GM18505 (cell line): ENCODE results near the gene MTHFD1.
"Not testable (repeated sequence)": the region's sequence is repeated elsewhere in the genome, so short reads cannot be mapped to it uniquely, and the experiment has no call there.

Experiments used
- ATAC-seq: cut with Tn5 transposase; IDR thresholded peaks from one replicate; pipeline ENCODE4 v1.9.1; 2021; ENCODE audit not compliant: unreplicated experiment
- POLR2A ChIP-seq: IDR thresholded peaks from 4 replicates; pipeline ENCODE4 v1.6.1; 2011; ENCODE audit warnings: borderline replicate concordance; ENCODE audit not compliant: insufficient read depth, insufficient read length; ENCODE audit errors: extremely low read depth

Gene MTHFD1

DNA sequence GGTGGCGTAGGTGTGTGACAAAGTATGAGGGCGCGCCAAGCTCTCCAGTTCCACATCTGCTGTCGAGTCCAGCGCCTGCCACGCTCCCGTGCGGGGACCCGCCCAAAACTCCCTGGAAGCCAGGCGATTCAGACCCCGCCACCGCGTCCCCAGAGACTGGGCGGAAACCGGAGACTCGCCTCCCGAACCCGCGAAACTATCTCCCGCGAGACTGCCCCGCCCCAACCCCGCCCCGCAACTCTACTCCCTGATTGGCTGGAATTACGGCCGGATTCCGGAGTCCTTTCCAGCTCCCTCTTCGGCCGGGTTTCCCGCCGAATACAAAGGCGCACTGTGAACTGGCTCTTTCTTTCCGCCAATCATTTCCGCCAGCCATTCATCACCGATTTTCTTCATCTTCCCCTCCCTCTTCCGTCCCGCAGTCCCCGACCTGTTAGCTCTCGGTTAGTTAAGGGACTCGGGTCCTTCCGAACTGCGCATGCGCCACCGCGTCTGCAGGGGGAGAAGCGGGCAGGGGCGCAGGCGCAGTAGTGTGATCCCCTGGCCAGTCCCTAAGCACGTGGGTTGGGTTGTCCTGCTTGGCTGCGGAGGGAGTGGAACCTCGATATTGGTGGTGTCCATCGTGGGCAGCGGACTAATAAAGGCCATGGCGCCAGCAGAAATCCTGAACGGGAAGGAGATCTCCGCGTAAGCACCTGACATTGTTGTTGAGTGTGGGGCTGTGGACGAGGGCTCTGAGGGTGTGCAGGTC, at the start of gene MTHFD1:
Gene MTHFD1 (plus strand): TSS at position 572 of the 751 bp plus-strand sequence. CDS start 75 bp downstream, at position 647.
- peak; percentile 81 for TF ChIP-seq POLR2A
- peak; percentile 81 for ATAC-seq

DNA sequence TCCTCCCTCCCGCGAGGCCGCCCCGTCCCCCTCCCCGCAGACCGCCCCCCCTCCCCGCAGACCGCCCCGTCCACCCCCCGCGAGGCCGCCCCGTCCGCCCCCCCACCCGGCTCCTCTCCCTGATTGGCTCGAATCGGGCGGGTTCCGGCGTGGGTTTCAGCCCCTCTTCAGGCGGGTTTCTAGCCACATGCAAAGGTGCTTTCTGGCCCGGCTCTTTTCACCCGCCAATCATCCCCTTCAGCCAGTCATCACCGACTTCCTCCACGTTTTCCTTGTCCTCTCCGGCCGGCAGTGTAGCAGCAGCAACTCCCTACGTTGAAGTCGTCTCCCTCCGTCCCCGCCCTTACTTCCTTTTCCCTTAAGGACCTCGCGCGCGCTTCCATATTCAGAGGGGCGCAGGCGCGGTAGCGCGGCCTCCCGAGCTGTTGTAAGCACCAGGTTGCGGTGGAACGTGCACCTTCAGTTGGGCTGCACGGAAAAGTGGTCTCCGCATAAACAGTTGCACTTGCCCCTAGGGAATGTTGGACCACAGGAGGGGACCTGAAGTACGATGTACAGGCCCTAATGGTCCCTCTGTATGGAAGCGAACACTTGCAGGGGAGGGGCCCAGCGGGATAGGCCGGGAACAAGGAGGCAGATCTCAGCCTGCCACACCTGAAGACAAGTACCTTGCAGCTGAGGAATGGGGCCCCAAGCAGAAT, 49.4 kb upstream of the MTHFD1 start:
- peak; percentile 81 for ATAC-seq
- TF ChIP-seq POLR2A = peak; percentile 84

DNA sequence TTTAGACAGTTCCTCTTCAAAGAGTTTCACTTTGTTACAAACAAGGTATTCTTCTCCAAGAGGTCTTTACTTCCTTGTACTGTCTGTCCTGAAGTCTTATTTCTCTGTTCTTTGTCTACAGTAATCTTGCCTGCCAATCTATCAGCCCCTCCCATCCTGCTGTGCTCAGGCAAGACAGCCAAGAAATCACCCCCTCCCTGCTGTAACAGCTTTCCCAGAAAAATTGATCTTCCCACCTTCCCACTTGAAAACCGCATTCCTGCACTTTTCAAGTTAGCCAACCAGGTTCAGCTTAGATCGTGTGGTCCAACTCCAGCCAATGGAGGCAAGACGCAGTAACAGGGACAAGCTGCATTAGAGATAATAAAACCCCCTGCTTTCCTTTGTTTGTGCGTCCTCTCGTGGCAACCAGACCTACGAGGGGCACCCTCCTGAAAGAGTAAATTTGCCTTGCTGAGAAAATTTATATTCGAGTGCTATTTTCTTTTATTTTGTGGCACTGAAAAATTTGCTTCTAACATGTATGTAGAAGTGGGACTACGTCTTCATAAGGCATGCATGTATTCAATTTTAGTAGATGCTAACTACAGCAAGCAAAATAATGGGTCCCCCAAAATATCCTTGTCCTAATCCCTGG, 47.5 kb upstream of the MTHFD1 start:
- TF ChIP-seq POLR2A = no peak
- ATAC-seq = no peak

DNA sequence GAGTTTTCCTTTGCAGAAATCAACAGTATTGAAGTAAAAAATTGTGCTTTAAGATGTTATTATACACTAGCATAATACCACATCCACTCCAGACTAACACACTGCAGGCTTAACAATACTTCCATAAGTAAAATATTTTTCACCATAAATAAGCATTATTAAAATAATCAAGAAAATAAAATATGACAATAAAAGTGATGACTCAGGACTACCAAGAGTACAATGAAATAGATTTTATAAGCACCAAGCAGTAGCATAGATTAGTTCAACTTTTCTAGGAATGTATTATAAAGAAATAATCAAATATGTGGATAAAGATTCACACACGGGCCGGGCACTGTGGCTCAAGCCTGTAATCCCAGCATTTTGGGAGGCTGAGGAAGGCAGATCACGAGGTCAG, 40.4 kb upstream of the MTHFD1 start:
- ATAC-seq = no peak
- TF ChIP-seq POLR2A = no peak

DNA sequence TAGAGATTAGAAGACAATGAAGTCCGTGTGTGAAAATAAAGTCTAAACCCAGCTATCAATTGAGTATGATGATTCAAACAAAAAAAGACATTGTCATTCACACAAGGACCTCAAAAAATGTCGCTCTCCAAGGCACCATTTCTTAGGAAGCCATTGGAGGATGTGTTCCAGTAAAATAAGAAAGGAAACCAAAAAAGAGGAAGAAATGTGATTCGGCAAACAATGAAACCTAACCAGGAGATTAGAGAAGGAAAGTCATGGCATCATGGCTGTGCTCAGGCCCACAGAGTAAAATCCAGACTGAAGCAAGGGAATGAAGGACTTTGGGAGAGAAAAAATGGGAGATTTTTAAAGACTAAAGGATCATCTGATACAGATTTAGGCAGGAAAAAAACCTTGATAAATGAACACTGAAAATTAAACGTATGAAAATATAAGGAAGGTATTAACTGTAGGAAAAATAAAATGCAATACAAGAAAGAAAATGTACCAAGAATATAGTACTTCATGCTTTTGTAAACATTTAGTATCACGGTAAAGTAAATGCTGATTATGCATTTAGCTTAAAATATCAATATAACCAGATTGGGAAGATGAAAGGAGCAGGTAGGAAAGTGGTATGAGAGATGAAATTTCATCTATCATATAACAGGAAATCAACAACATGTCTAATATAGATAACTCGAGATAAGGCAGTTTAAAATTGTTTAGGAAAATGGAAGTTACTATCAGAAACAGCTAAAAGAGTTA, 38.2 kb upstream of the MTHFD1 start:
- no peak for TF ChIP-seq POLR2A
- ATAC-seq = no peak

DNA sequence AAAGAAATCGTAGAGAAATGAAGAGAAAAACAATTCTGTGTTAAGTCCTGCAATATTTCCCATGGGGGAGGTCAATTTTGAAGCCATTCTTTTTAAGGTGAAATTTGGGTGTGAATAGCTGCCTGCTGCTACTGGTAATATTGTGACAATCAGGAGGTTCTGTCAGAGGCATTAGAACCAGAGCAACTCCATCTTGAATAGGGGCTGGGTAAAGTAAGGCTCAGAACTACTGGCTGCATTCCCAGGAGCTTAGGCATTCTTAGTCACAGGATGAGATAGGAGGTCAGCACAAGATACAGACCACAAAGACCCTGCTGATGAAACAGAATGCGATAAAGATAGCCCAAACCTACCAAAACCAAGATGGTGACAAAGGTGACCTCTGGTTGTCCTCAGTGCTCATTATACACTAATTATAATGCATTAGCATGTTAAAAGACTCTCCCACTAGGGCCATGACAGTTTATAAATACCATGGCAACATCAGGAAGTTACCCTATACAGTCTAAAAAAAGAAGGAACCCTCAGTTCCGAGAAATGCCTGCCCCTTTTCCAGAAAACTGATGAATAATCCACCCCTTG, 24.8 kb upstream of the MTHFD1 start:
- no peak for TF ChIP-seq POLR2A
- no peak for ATAC-seq

DNA sequence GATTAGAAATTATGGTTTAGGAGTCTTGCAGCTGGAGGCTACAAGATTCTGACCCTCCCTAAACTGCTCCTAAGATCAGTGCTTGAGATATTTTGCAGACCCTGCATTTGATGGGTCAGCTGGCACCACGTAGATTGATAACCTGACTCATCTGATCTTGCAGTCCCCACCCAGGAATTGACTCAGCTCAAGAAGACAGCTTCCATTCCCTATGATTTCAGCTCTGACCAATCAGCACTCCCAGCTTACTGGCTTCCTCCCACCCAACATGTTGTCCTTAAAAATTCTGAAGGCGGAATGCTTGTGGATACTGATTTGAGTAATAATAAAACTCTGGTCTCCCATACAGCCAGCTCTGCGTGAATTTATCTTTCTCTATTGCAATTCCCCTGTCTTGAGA, 23.2 kb upstream of the MTHFD1 start:
- no peak for ATAC-seq
- TF ChIP-seq POLR2A = no peak

DNA sequence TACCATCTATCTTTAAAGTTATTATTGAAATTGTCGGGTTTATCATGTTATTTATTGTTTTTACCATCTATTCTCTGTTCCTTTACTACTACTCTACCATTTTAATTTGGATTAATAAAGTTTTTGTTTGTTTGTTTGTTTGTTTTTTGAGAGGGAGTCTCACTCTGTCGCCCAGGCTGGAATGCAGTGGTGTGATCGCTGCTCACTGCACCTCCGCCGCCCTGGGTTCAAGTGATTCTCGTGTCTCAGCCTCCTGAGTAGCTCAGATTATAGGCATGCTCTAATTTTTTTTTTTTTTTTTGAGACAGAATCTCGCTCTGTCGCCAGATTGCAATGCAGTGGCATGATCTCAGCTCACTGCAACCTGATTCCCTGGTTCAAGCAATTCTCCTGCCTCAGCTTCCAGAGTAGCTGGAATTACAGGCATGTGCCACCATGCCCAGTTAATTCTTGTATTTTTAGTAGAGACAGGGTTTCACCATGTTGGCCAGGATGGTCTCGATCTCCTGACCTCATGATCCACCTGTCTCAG, 22.7 kb upstream of the MTHFD1 start:
- not testable (repeated sequence) for ATAC-seq

DNA sequence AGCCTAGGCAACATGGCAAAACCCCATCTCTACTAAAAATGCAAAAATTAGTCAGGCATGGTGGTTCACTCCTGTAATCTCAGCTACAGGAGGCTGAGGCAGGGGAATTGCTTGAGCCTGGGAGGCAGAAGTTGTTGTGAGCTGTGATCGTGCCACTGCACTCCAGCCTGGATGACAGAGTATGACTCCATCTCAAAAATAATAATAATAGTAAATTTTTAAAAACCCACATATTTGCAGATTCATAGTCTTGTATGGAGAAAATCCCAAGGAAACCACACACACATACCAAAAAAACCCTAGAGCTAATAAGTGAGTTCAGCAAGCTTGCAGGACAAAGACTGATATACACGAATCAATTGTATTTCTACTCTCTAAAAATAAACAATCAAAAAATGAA, 19.0 kb upstream of the MTHFD1 start:
- no peak for ATAC-seq
- TF ChIP-seq POLR2A = no peak

DNA sequence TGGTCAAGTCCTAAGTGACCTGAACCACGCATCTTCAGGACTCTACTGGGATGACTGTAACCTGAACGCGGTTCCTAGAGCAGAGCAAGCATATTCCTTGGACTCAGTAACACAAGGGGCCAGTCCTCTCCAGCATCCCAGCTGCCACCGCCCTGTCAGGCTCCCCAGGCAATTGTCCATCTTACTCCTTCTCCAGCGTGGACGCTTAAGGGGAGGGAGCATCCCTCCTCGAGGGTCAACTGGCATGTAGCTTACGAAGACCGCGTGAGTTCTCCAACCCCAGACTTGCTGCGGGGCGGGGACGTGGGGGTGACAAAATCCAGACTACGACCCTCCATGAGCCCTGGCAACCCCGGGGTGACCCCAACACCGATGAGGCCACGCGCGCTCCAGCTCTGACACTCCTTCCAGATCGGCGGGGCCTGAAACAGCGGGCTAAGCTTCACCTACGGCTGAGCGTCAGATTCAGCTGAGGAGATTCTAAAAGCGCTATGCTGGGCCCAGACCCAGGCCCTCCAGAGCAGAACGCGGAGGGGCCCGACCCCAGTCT, 846 bp upstream of the MTHFD1 start:
- no peak for TF ChIP-seq POLR2A
- ATAC-seq = no peak

DNA sequence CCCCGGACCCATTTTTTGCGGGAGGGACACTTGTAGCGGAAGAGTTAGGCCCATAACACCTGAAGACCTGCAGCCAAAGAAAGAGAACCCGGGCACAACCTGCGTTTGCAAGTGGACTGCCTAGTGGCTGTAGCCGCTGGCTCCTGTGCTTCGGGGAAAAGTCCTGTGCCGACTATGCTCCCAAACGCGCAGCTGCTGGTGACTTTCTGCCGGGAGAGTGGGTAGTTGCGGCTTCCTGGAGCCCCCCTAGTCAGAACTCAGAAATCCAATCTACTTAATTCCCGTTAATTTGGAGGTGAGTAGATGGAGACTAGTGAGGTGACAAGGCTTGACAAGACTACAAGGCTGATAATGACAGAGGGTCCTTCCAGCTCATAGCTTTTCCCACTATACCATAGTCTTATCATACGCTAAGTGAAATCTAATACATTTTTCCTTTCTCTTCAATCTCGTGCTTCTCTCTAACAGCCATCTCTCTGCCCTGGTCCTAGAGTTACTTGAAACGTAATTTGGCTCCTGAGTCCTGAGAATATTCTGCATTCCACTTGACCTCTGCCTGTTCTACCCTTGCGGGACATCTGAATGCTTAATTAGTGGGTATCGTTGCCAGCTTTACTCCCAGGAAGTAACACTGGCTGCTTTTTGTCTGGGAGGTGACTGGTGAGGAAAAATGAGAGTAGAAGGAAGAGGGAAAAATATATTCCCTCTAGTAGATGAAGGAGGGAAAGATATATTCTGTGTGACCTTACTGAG, 556 bp downstream of the MTHFD1 start:
- TF ChIP-seq POLR2A = no peak

More for the DNA sequence above, 556 bp downstream of the MTHFD1 start:
- ATAC-seq = no peak
